Measurements from ENCODE around the gene MYO5C. TPM values are rescaled to one million over a fixed set of nuclear protein-coding genes. Genes with fewer than 3 reads are reported as not detected.

Gene MYO5C
- total RNA-seq, 2 experiments from 2014 or later = 1.6 to 4.1 TPM

GRCh38 chr15:52262364-52262763, 33.2 kb downstream of the MYO5C start:
- no TSS peak for BruUV-seq (replicated peaks)
- Histone ChIP-seq H3K4me2 (ENCODE audit: low read length) (peak overlapping the region; percentile 50; the same call in 1 of the 2 replicates), H3K4me1 (ENCODE audit: insufficient read depth, low read length, poor library complexity, severe bottlenecking) (peaks cover 14% of the 10 kb centered on the region), H3K9me2 (ENCODE audit: insufficient read depth, low read length) (no peaks in the 10 kb centered on the region), H3K79me2 (ENCODE audit: insufficient read depth, low read depth, low read length) (no peaks in the 10 kb centered on the region), H3K9me3 (ENCODE audit: low read length) (no peaks in the 10 kb centered on the region), H4K20me1 (ENCODE audit: insufficient read depth, low read length) (no peaks in the 10 kb centered on the region), H3K27ac (ENCODE audit: low read depth, low read length, poor library complexity, severe bottlenecking) (no peak overlapping the region), H3K4me3 (ENCODE audit: low read depth, low read length, poor library complexity, severe bottlenecking) (no peak overlapping the region), H3K36me3 (ENCODE audit: insufficient read depth, low read length) (no peaks in the 10 kb centered on the region), H2AFZ (ENCODE audit: low read length) (peak overlapping the region; percentile 32; the same call in 1 of the 2 replicates)
- no peak for TF ChIP-seq EZH2phosphoT487 (IDR thresholded peaks at IDR 0.05; ENCODE audit: borderline replicate concordance, low read depth, low read length)
- no peak for TF ChIP-seq CTCF (conservative IDR thresholded peaks at IDR 0.05; ENCODE audit: low read length)
- no peak for DNase-seq (ENCODE audit: low spot score)
- ChIA-PET CTCF (ENCODE audit: unreplicated experiment) (interaction anchor here (1.1 kb wide), 1 partner anchor 472 kb away, joined by 4 read pairs; no protein-coding TSS in a partner anchor), POLR2A (interaction anchor here (0.5 to 1.5 kb wide), 10 partner anchors 9 to 226 kb away, joined by 3 to 5 read pairs (median 3); no protein-coding TSS in a partner anchor)
- intact Hi-C loops (cut with micrococcal nuclease; ENCODE audit: unreplicated experiment) = no loop called here

GRCh38 chr15:52261498-52262242, 33.9 kb downstream of the MYO5C start:
- Histone ChIP-seq H3K4me1 (ENCODE audit: insufficient read depth, low read length, poor library complexity, severe bottlenecking) (peaks cover 17% of the 10 kb centered on the region), H3K4me3 (ENCODE audit: low read depth, low read length, poor library complexity, severe bottlenecking) (no peak overlapping the region), H3K36me3 (ENCODE audit: insufficient read depth, low read length) (no peaks in the 10 kb centered on the region), H4K20me1 (ENCODE audit: insufficient read depth, low read length) (no peaks in the 10 kb centered on the region), H3K9me3 (ENCODE audit: low read length) (no peaks in the 10 kb centered on the region), H3K4me2 (ENCODE audit: low read length) (peak overlapping the region; percentile 50), H3K27ac (ENCODE audit: low read depth, low read length, poor library complexity, severe bottlenecking) (no peak overlapping the region), H3K9me2 (ENCODE audit: insufficient read depth, low read length) (no peaks in the 10 kb centered on the region), H3K79me2 (ENCODE audit: insufficient read depth, low read depth, low read length) (no peaks in the 10 kb centered on the region), H2AFZ (ENCODE audit: low read length) (peak overlapping the region; percentile 32; the same call in 1 of the 2 replicates)
- POLR2A ChIA-PET = interaction anchor here (0.6 to 1.5 kb wide), 12 partner anchors 9 to 511 kb away, joined by 3 to 4 read pairs (median 3); no protein-coding TSS in a partner anchor
- 0 out of 2 replicates have a peak, but pooled peaks have one; percentile 23 for TF ChIP-seq CTCF (conservative IDR thresholded peaks at IDR 0.05; ENCODE audit: low read length)
- no peak for TF ChIP-seq EZH2phosphoT487 (IDR thresholded peaks at IDR 0.05; ENCODE audit: borderline replicate concordance, low read depth, low read length)
- BruUV-seq (replicated peaks) = no TSS peak
- intact Hi-C loops (cut with micrococcal nuclease; ENCODE audit: unreplicated experiment) = no loop called here
- CTCF ChIA-PET (ENCODE audit: unreplicated experiment) = interaction anchor here (1.1 kb wide), 1 partner anchor 473 kb away, joined by 4 read pairs; no protein-coding TSS in a partner anchor
- peak; percentile 77 for DNase-seq (ENCODE audit: low spot score)

- no peak overlapping the region for H2AFZ ChIP-seq (ENCODE audit: low read length)
- intact Hi-C loops (cut with micrococcal nuclease; ENCODE audit: unreplicated experiment) = no loop called here
- H3K4me3 ChIP-seq (ENCODE audit: low read depth, low read length, poor library complexity, severe bottlenecking) = no peak overlapping the region
- no peak overlapping the region for H3K4me2 ChIP-seq (ENCODE audit: low read length)
- no peak overlapping the region for H3K27ac ChIP-seq (ENCODE audit: low read depth, low read length, poor library complexity, severe bottlenecking)
- H4K20me1 ChIP-seq (ENCODE audit: insufficient read depth, low read length) = no peaks in the 10 kb centered on the region
- no peaks in the 10 kb centered on the region for H3K9me2 ChIP-seq (ENCODE audit: insufficient read depth, low read length)
- H3K79me2 ChIP-seq (ENCODE audit: insufficient read depth, low read depth, low read length) = no peaks in the 10 kb centered on the region
- DNase-seq (ENCODE audit: low spot score) = no peak
- no TSS peak for BruUV-seq (replicated peaks)
- H3K4me1 ChIP-seq (ENCODE audit: insufficient read depth, low read length, poor library complexity, severe bottlenecking) = peaks cover 23% of the 10 kb centered on the region
- H3K36me3 ChIP-seq (ENCODE audit: insufficient read depth, low read length) = no peaks in the 10 kb centered on the region
- CTCF ChIA-PET (ENCODE audit: unreplicated experiment) = no interaction called here
- no peaks in the 10 kb centered on the region for H3K9me3 ChIP-seq (ENCODE audit: low read length)
- no peak for TF ChIP-seq CTCF (conservative IDR thresholded peaks at IDR 0.05; ENCODE audit: low read length)
- TF ChIP-seq EZH2phosphoT487 (IDR thresholded peaks at IDR 0.05; ENCODE audit: borderline replicate concordance, low read depth, low read length) = no peak
- POLR2A ChIA-PET = interaction anchor here (0.9 to 1.5 kb wide), 4 partner anchors 8 to 416 kb away, joined by 3 to 4 read pairs (median 3); no protein-coding TSS in a partner anchor
Observed at GRCh38 chr15:52261026-52261425, 34.6 kb downstream of the MYO5C start.

Measured in OCI-LY7 (cell line).